Measurements from ENCODE around the gene FCAMR.

Gene FCAMR

GRCh38 chr1:207006083-207006482 is 35.8 kb upstream of the FCAMR start:
- Mint-ChIP-seq H3K4me1 (ENCODE audit: low read depth) (no peaks in the 10 kb centered on the region), H3K27me3 (ENCODE audit: low read depth) (peaks cover 42% of the 10 kb centered on the region), H3K4me3 (no peak overlapping the region), H3K36me3 (ENCODE audit: low read depth) (no peaks in the 10 kb centered on the region), H3K27ac (no peak overlapping the region), H3K9me3 (no peaks in the 10 kb centered on the region)

- no peaks in the 10 kb centered on the region for H3K9me3 Mint-ChIP-seq
- H3K4me3 Mint-ChIP-seq: no peak overlapping the region
- no peaks in the 10 kb centered on the region for H3K36me3 Mint-ChIP-seq (ENCODE audit: low read depth)
- H3K27me3 Mint-ChIP-seq (ENCODE audit: low read depth): peaks cover 38% of the 10 kb centered on the region
- H3K4me1 Mint-ChIP-seq (ENCODE audit: low read depth): no peaks in the 10 kb centered on the region
- H3K27ac Mint-ChIP-seq: no peak overlapping the region
Measured at GRCh38 chr1:207004931-207005830, 34.9 kb upstream of the FCAMR start.

GRCh38 chr1:207003210-207003609 is 33.0 kb upstream of the FCAMR start:
- Mint-ChIP-seq H3K4me1 (ENCODE audit: low read depth) (no peaks in the 10 kb centered on the region), H3K4me3 (no peak overlapping the region), H3K27ac (no peak overlapping the region), H3K36me3 (ENCODE audit: low read depth) (no peaks in the 10 kb centered on the region), H3K27me3 (ENCODE audit: low read depth) (peaks cover 34% of the 10 kb centered on the region), H3K9me3 (no peaks in the 10 kb centered on the region)

- Mint-ChIP-seq H3K36me3 (ENCODE audit: low read depth) (no peaks in the 10 kb centered on the region), H3K27me3 (ENCODE audit: low read depth) (peaks cover 34% of the 10 kb centered on the region), H3K4me1 (ENCODE audit: low read depth) (no peaks in the 10 kb centered on the region), H3K9me3 (no peaks in the 10 kb centered on the region), H3K27ac (no peak overlapping the region), H3K4me3 (no peak overlapping the region)
Measured at GRCh38 chr1:207002724-207003146, 32.5 kb upstream of the FCAMR start.

- Mint-ChIP-seq H3K36me3 (ENCODE audit: low read depth) (no peaks in the 10 kb centered on the region), H3K27me3 (ENCODE audit: low read depth) (peaks cover 34% of the 10 kb centered on the region)
Measured at GRCh38 chr1:207001492-207002245, 31.4 kb upstream of the FCAMR start.

GRCh38 chr1:207000651-207001291 is 30.5 kb upstream of the FCAMR start:
- Mint-ChIP-seq H3K4me1 (ENCODE audit: low read depth) (no peaks in the 10 kb centered on the region), H3K27ac (no peak overlapping the region), H3K36me3 (ENCODE audit: low read depth) (no peaks in the 10 kb centered on the region), H3K9me3 (no peaks in the 10 kb centered on the region), H3K27me3 (ENCODE audit: low read depth) (peaks cover 33% of the 10 kb centered on the region), H3K4me3 (no peak overlapping the region)

More at GRCh38 chr1:207001492-207002245, 31.4 kb upstream of the FCAMR start:
- H3K9me3 Mint-ChIP-seq: no peaks in the 10 kb centered on the region
- H3K4me1 Mint-ChIP-seq (ENCODE audit: low read depth): no peaks in the 10 kb centered on the region
- no peak overlapping the region for H3K27ac Mint-ChIP-seq
- H3K4me3 Mint-ChIP-seq: no peak overlapping the region

GRCh38 chr1:206998816-206999215 is 28.6 kb upstream of the FCAMR start:
- Mint-ChIP-seq H3K36me3 (ENCODE audit: low read depth) (no peaks in the 10 kb centered on the region), H3K9me3 (no peaks in the 10 kb centered on the region), H3K4me3 (no peak overlapping the region), H3K4me1 (ENCODE audit: low read depth) (no peaks in the 10 kb centered on the region), H3K27ac (no peak overlapping the region), H3K27me3 (ENCODE audit: low read depth) (peaks cover 40% of the 10 kb centered on the region)

GRCh38 chr1:206992790-206993189 is 22.5 kb upstream of the FCAMR start:
- no peaks in the 10 kb centered on the region for H3K36me3 Mint-ChIP-seq (ENCODE audit: low read depth)
- H3K27ac Mint-ChIP-seq: no peak overlapping the region
- no peaks in the 10 kb centered on the region for H3K4me1 Mint-ChIP-seq (ENCODE audit: low read depth)
- peaks cover 70% of the 10 kb centered on the region for H3K27me3 Mint-ChIP-seq (ENCODE audit: low read depth)
- H3K9me3 Mint-ChIP-seq: no peaks in the 10 kb centered on the region
- no peak overlapping the region for H3K4me3 Mint-ChIP-seq

- H3K27me3 Mint-ChIP-seq (ENCODE audit: low read depth): peaks cover 66% of the 10 kb centered on the region
- no peaks in the 10 kb centered on the region for H3K4me1 Mint-ChIP-seq (ENCODE audit: low read depth)
- no peaks in the 10 kb centered on the region for H3K36me3 Mint-ChIP-seq (ENCODE audit: low read depth)
- H3K9me3 Mint-ChIP-seq: no peaks in the 10 kb centered on the region
- H3K4me3 Mint-ChIP-seq: no peak overlapping the region
- H3K27ac Mint-ChIP-seq: no peak overlapping the region
Measured at GRCh38 chr1:206987873-206988272, 17.6 kb upstream of the FCAMR start.

GRCh38 chr1:206986885-206987284 is 16.6 kb upstream of the FCAMR start:
- Mint-ChIP-seq H3K9me3 (no peaks in the 10 kb centered on the region), H3K4me3 (no peak overlapping the region), H3K27me3 (ENCODE audit: low read depth) (peaks cover 60% of the 10 kb centered on the region), H3K4me1 (ENCODE audit: low read depth) (no peaks in the 10 kb centered on the region), H3K36me3 (ENCODE audit: low read depth) (no peaks in the 10 kb centered on the region), H3K27ac (no peak overlapping the region)

- Mint-ChIP-seq H3K4me3 (no peak overlapping the region), H3K4me1 (ENCODE audit: low read depth) (no peaks in the 10 kb centered on the region), H3K9me3 (no peaks in the 10 kb centered on the region), H3K27ac (no peak overlapping the region), H3K36me3 (ENCODE audit: low read depth) (no peaks in the 10 kb centered on the region), H3K27me3 (ENCODE audit: low read depth) (peaks cover 60% of the 10 kb centered on the region)
Measured at GRCh38 chr1:206986402-206986801, 16.1 kb upstream of the FCAMR start.

GRCh38 chr1:206985162-206985749 is 15.0 kb upstream of the FCAMR start:
- Mint-ChIP-seq H3K9me3 (no peaks in the 10 kb centered on the region), H3K36me3 (ENCODE audit: low read depth) (no peaks in the 10 kb centered on the region), H3K27me3 (ENCODE audit: low read depth) (peaks cover 64% of the 10 kb centered on the region), H3K4me3 (no peak overlapping the region), H3K27ac (no peak overlapping the region), H3K4me1 (ENCODE audit: low read depth) (no peaks in the 10 kb centered on the region)

- Mint-ChIP-seq H3K27ac (no peak overlapping the region), H3K9me3 (no peaks in the 10 kb centered on the region), H3K4me3 (no peak overlapping the region), H3K27me3 (ENCODE audit: low read depth) (peaks cover 62% of the 10 kb centered on the region), H3K4me1 (ENCODE audit: low read depth) (no peaks in the 10 kb centered on the region), H3K36me3 (ENCODE audit: low read depth) (no peaks in the 10 kb centered on the region)
Measured at GRCh38 chr1:206982216-206982615, 12.0 kb upstream of the FCAMR start.

- H3K36me3 Mint-ChIP-seq (ENCODE audit: low read depth): no peaks in the 10 kb centered on the region
- H3K9me3 Mint-ChIP-seq: no peaks in the 10 kb centered on the region
- H3K4me1 Mint-ChIP-seq (ENCODE audit: low read depth): no peaks in the 10 kb centered on the region
- H3K27me3 Mint-ChIP-seq (ENCODE audit: low read depth): peaks cover 51% of the 10 kb centered on the region
- no peak overlapping the region for H3K27ac Mint-ChIP-seq
- H3K4me3 Mint-ChIP-seq: no peak overlapping the region
Measured at GRCh38 chr1:206979379-206980043, 9.3 kb upstream of the FCAMR start.

All from T-helper 1 cell treated with Interleukin-12 subunit alpha and Interleukin-12 subunit beta and Interleukin-4 antibody, amounts not matched to agents 30 μg/mL and 1 μg/mL, for 36 hours (primary cell).